GM21447 (cell line): ENCODE data around the gene HOXC11.

Experiments
- ATAC-seq: cut with Tn5 transposase; IDR thresholded peaks from one replicate; pipeline ENCODE4 v1.9.1; 2021; ENCODE audit not compliant: unreplicated experiment

Gene HOXC11

DNA sequence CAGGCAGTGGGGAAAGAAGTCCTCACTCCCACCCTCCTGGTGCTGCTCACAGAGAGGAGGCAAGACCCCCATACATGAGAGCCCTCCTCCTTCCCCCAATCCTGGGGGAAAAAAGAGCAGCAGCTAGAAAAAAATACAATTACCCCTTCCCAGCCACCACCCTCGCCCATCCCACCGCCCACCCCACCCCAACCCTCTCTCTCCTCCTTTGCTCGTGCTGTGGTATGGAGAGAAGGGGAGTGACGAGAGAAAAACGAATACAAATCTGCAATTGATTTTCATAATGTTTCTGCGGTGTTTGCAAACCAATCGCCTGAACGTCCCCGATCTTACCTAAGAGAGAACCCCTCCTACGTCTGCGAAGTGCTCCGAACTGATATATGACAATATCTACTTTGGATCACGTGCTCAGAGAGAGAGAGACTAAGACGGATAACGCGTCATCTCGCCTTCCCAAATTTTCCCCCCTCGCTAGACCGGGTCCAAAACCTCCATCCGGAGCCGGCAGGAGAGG lies at the start of gene HOXC11:
Gene HOXC11, plus strand, starts transcription at position 405 of the 514 bp plus-strand sequence. CDS start 116 bp downstream, outside the sequence.
- ATAC-seq = no peak

DNA sequence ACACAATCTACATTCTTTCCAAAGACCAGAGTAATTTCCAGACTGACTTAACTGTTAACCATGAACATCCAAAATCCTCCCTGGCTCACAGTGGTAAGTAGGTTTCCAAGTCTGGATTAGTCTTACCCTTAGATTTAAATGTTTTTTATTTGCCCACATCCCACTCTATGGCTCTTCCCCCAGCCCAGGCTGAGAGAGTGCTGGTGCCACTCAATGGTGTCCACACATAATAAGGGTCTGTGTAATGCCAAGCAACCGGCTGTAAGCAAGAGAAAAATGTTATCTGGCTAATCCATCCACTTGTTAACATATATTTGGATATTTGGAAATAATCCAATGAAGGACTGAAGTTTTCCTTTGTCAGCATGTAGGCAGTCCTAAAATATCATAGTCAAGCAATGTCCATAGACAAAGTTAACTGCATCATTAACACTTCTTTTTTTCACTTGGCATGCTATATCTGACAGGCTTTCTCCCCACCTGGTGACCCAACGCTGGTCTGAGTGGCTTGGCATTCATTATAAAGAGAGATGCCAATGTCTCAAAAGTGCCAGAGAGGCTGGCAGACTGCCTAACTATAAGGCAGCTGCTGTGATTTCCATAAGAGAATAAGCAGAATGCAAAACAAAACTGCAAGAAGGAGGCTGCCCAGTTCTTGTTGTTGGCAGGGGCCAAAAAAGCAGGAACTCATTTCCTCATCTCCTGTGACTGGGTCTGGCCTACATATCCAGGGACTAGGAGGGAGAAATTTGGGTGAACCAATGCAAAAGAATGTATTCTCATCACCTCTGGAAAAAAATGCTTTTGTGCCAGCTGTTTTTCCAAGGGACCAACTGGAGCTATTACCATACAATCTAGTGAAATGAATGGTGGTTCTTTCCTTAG lies 48.2 kb upstream of the HOXC11 start:
- no peak for ATAC-seq

DNA sequence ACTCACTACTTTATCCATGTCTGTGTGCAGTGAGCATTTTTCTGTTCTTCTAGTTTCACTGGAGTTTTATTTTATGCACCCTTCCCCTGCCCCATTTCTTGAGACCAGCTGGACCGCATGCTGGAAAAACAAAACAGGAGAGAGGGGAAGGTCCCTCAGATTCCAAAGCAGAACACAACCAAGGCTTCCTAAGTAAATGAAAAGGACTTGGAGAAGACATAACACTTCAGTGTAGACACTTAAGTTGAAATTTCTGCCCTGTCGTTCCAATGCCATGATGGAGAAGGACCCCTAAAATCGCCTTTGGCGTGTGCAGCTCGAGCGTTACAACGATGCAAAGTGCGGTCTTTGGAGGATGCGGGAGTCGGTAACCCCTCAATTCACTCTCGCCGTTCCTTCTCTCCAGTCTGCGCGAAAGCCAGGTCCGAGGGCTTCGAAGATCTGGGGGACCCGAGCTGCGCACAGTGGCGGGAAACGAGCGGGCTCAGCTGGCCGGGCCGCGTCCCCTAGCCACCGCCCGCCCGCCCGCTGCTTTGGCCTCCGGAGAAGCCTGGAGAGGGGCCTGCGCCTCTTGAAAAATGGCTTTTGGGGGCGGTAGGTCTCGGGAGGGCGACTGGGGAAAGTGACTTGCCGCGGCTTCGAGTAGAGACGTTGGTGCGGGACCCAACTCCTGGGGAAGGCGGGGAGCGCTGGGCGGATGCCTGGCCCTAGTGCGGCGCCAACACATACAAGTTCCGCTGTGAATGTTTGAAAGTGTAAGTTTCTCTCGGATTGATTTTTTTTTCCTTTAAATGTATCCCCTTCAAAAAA lies 45.5 kb upstream of the HOXC11 start:
- no peak for ATAC-seq

DNA sequence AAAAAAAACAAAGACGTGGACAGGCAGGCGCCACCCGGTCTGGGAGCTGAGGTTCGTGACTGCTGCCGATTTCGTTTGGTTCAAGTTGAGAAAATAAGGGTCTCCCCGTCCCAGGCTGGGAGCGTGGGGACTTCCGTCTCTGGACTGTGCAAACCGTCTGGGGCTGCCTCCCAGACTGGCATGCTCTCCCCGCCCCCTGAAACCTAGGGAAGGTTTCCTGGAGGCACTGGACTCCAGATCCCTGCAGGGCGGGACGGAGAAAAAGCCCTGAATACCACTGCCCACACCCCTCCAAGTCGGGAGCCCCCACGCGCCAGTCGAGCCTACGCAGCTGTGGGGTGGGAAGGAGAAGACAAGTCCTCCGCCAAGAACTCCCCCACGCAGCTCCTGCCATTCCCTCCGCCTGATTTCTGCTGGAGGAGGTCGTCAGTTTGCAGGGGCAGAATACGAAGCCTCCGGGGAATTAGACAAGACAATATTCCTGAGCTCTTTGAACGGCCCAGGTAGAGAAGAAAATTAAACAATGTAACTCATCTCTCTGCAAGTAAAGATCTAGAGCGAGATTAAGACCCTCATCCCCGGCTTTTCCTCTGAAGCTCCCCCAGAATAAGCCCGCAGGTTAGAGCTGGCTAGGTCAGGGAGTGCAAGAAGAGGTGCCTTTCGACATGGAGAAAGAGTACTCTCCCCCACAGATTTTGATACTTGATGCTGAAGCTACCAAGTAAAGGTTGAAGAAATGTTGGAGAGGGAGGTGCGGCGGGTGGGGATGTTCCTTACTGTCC lies 44.7 kb upstream of the HOXC11 start:
- no peak for ATAC-seq

DNA sequence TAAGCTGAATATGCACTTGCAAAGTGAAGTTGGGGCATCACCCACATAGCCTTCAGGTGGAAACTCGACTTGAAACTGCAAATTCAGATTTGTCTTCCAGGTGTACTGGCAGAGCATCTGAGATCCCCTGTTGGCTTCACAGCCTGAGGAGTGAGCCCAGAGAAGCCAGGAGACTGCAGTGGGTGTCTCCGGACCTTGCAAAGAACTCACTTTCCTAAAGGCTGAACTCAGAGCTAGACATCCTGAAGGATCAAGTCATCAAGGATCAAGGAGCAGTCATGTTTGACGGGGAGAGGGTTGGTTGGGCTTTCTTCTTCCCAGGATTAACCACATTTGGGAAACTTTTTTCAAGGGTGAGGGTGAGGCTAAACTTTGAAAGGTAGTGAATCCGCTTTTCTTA lies 43.4 kb upstream of the HOXC11 start:
- no peak for ATAC-seq

DNA sequence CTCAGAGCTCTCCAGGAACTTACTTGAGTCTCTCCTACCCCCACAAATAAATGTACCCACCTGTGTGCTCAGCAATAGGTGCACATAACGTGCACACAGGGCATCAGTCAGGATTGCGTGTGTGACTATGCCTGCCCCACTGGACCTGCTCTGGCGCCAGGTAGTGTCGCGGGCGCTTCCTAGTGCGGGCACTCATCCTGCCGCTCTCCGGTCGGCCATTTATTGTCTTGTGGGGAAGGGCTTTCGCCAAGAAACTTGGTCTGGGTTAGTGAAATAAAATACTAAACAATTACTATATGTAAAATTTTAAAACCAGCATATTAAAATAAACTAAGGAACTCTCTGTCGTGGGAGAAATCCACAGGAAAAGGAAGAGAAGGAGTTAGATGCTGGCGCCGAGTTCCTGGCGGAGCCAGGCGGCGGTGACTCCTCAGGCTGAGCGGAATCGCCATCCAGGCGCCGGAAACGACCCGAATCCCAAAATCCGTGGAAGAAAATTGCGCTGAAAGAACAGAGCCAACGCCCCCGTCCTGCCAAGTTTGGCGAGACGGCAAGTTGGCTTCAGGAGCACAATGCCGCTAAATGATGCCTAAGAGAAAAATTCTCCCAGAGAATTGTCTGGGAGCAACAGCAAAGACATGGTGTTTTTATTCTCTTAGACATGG lies 42.2 kb upstream of the HOXC11 start:
- no peak for ATAC-seq

DNA sequence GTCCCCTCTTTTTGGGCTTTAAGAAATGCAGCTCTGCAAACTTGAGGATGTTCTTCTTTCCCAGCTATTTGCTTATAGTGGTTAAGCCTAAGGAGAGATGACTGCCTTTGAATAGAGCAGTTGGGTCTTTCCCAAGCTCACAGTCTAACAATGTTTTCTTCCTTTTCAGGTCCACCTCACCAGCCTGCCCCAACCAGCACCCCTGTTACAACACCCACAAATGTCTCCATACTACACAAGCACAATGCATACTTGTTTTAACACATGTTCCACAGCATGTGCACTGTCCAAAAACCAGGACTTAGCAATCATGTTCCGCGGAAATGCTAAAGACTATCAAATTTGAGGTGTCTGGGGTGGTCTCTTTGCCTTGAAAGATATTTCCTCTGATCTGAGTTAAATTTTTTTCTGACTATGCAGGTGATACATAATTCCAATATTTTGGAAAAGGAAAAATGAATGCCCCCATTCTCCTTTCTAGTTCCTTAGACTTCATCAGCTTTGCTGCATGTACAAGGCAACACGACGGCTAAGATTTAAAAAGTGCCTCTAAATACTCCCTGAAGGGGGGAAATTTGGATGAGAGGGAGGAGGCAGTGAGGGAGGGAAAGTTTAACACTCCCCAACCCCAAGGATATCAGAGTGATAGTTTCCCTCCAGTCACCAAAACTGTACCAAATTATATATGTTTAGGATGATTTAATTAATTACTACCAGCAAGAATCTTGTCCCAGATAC lies 40.9 kb upstream of the HOXC11 start:
- ATAC-seq = no peak

DNA sequence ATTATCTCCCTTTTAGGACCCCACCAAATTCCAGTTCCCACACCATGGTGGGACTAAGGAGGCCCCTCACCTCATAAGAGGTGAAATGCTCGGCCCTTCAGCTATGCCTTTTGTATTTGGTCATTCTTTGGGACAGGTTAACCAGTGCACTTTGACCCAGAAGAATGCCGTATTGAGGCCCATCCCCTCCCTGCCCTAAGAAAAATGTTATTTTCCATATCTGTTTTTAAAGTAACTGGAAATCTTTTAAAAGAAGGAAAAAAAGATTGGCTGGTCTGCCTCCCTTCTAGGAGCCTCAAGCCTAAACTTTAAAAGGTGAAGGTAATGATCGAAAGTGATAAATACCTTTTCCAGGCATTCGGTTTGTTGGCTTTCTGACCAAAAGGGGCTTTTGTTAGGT lies 40.0 kb upstream of the HOXC11 start:
- ATAC-seq = no peak

DNA sequence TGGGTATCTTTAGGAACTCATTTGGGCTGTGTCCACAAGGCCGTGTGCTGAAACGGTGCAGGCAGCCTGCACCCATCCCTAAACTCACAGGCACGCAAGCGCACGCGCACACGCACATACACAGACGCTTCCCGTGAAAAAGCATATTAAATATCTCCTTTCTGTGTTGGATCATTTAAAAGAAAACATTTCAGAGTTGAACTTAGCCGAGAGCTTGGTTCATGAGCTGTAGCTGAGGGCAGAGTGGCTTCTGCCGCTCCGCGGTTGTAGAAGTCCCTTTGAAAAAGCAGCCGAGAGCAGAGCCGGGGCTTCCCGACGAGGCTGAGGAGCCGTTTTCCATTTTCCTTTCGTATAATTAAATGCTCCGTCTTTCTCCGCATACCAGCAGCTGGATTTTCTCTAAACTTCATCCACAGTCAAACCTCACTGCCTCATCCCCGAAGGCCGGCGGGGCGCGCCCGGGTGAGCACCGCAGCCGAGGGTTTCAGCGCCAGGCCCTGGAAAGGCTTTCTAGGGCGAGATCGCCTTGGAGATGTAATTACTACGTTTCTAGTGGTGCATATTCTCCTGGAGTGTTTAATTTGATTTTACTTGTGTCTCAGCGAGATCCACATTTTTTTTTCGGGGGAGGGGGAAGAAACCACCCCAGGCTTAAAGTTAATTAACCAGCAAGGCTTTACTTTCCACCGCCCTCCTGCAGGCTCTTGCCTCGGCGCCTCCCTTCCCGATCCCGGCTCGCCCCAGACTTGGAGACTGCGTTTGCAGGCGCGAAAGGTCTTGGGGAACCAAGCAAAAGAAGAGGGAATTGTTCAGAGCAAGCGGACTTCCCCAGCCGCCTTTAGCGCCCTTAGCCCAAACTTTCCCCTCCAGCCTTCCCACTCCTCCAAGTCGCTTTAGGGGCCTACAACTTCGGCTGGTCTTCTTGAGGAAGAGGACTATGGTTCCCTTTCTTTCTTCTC lies 37.3 kb upstream of the HOXC11 start:
- no peak for ATAC-seq

DNA sequence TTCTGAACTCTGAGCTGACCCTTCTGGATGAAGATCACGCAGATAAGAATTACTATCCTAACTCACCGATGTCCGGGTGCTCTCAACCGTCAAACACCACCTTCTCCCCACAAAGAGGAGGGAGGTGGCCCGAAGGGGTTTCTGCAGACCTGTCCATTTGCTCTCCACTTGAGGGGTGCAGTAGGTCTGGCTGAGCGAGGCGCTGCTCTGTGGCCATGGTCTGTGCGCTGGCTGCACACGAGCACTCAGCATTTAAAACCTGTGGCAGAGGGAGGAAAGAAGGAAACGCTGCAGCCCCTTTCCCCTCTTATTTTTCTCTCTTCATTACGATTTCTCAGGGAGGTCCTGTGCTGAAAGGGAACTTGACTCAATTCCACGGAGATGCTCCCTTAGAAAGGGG lies 35.8 kb upstream of the HOXC11 start:
- no peak for ATAC-seq

DNA sequence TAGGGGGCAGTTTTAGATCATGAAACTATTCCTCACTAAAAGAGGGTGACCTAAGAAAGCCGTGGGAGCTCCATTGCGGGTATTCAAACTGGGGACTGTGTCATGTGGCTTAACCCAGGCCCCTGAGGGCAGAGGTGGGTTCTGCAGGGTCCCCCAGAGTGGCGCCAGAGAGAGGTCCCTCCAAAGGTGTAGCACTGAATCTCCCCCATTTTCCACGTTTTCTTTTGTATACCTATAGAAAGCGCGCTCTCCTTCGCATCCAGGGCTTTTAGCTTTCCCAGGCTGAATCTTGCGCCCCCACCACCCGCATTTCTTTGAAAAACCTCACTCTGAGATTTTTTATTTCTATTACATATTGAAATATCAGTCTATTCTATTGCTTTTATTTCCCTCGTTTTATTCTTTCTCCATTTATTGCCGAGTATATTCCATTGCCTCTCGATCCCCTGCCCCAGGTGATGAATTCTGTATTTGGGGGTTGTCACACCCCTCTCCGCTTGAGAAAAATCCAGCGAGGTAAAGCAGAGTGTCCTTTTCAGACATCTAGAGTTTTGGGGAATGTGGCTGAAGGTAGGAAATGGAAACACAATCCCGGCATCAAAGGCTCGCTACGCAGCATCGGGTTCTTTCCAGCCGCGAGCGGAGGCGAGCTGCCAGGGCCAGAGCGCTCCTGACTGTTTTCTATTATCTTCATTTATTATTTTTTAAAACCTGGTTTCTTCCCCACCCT lies 35.2 kb upstream of the HOXC11 start:
- no peak for ATAC-seq

DNA sequence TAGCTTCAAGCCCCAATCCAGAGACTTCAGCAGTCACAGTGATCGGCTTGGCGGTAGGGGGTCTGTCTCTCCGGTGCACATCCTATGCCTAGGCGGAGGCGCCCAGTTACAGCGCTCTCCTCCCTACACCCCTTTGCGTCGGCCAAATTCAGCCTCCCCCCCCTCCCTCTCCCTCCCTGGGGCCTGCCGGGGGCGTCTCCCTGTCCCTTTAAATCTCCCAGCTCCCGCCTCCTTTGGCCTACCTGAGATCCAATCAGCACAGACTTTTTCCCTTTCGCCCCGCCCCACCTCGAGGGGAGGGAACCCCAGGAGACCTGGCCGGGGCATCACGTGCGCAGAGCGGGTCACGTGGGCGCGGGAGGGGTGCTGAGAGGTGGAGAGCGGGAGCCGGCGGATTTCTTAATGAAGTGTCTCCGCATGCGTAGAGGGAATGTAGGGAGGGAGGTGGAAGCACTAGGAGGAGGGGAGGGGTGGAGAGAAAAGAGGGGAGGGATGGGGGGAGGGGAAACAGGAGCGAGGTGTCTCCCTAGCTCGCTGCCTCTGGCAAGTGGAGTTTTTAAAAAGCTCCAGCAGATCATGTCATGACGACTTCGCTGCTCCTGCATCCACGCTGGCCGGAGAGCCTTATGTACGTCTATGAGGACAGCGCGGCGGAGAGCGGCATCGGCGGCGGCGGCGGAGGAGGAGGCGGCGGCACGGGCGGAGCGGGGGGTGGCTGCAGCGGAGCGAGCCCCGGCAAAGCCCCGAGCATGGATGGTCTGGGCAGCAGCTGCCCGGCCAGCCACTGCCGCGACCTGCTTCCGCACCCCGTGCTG lies 34.4 kb upstream of the HOXC11 start, which contains the start of gene HOXC13:
Gene HOXC13, plus strand, starts transcription at position 506 of the 815 bp plus-strand sequence. Its CDS starts 76 bp downstream, at position 582.
- ATAC-seq = no peak

DNA sequence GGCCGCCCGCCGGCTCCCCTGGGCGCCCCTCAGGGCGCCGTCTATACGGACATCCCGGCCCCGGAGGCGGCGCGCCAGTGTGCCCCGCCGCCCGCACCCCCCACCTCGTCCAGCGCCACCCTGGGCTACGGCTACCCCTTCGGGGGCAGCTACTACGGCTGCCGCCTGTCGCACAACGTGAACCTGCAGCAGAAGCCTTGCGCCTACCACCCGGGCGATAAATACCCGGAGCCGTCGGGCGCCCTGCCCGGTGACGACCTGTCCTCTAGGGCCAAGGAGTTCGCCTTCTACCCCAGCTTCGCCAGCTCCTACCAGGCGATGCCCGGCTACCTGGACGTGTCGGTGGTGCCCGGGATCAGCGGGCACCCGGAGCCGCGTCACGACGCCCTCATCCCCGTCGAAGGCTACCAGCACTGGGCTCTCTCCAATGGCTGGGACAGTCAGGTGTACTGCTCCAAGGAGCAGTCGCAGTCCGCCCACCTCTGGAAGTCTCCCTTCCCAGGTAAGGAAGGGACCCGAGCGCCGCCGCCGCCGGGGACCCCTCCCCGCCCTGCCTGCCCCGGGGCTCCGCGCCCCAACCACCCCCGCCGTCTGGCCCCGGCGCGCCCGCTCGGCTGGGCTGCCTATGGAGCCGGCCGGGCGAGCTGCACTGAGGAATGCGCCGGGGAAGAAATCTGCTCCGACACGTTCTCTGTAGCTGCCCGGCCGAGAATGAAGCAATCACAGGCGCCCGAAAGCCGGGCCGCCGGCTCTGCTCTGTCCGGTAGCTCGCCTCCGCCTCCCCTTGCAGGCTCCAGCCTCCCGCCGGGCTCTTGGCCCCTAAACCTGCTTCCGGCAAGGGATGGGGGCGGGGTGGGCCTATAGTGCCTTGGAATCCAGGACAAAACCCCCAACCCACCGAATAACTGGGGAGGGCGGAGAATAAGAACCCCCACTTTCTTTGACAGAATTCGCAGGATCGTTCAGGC lies 33.5 kb upstream of the HOXC11 start:
- no peak for ATAC-seq

DNA sequence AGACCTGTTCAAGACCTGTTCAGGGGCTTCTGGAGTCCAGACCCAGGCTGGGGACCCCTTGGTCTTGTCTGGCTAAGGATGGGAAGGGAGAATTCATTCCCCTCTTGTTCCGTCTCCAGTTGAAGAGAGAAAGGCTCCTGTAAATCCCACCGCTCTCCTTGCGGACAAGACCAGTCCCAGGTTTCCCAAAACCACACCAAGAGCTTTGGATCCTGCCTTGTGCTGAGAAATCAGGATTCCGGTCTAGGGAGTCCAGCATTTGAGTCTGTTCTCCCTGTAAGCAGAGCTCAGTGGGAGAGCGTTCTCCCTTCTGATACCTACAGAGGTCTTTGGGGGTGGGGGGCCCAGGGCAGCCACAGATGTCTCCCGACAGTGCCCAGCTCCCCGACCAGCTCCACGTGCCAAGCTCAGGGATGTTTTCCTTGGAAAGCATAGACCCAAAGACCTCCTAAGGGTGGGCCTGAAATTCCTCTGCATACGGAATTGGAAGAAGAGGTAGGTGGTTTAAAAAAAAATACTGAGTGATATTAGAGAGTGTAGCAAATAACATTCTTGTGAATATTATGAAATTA lies 32.4 kb upstream of the HOXC11 start:
- ATAC-seq = no peak

DNA sequence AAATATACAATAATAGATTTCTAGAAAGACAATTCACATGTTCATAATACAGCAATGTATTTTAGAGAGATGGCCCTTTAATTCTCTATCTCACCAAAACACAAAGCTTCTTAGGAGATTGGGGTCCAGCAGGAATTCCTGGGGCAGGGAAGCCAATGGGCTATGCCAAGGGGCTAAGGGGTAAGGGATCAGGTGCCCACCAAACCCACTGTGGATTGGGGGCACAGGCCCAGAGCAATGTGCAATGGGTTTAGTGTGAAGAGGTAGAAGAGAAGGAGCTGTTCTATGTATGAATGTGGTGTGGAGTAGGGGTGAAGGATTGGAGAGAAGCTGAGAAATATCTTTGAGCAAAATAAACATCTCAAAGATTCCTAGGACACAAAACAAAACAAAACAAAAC lies 31.7 kb upstream of the HOXC11 start:
- no peak for ATAC-seq

DNA sequence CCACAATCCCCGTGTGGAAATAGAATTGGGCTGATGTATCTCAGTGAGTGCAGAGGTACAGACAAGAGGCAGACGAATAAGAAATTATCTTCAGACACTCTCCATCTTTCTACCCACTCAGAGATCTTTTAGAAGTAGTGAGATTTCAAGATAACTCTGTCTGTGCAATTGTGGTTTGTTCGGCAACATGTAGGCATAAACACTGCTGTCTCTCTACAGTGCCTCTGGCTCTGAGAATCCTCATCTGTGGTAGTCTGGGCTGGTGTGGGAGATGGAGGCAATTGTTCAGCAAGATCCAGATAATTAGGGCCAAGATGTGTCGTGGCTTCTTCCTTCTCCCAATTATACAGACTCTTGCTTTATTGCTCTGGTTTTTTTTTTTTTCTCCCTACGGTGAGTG lies 31.2 kb upstream of the HOXC11 start:
- no peak for ATAC-seq
